PC-3 (cell line): ENCODE data around the gene EDIL3. TPM values are rescaled to one million over a fixed set of nuclear protein-coding genes. Genes with fewer than 3 reads are reported as not detected.
A peak's percentile ranks its signal among the peaks of the same experiment; 100 is the strongest.

ENCODE experiments used
- ATAC-seq: fragments of 200-7000 bp; cut with Tn5 transposase; 2 replicates; pipeline ENCODE4 v1.9.1; 2020; ENCODE audit warnings: mild to moderate bottlenecking, moderate library complexity
- BruUV-seq: library from RNA; stranded (reverse); fragments of 400-500 nt; replicated peaks from 2 replicates; lab custom pipeline; 2021; lab: Mats Ljungman, UMichigan
- CTCF ChIA-PET: fragments of 300-600 bp; sonication (Branson Sonifier 250); formaldehyde crosslinking; loops from one replicate; lab custom pipeline; 2022; ENCODE audit warnings: antibody characterized with exemption; lab: Charles Lee
- POLR2A ChIA-PET: fragments of 300-600 bp; sonication (Branson Sonifier 250); formaldehyde crosslinking; loops from one replicate; lab custom pipeline; 2022; ENCODE audit warnings: antibody characterized with exemption; ENCODE audit not compliant: unreplicated experiment; lab: Charles Lee
- DNase-seq: peaks from one replicate; pipeline ENCODE4 v3.0.0-alpha.2; 2015
- H2AFZ ChIP-seq: fragments of 300-600 bp; sonication (generic); 2 replicates; pipeline ENCODE4 v1.6.0; 2016; ENCODE audit warnings: antibody characterized with exemption, low read length
- H3F3A ChIP-seq: fragments of 300-600 bp; sonication (generic); one replicate; pipeline ENCODE4 v1.6.0; 2017; ENCODE audit warnings: antibody characterized with exemption, low read length, control low read depth, mild to moderate bottlenecking; ENCODE audit not compliant: unreplicated experiment
- H3K27ac ChIP-seq: fragments of 300-600 bp; sonication (generic); 2 replicates; pipeline ENCODE4 v1.5.1; 2016; ENCODE audit warnings: mild to moderate bottlenecking, low read length
- H3K27me3 ChIP-seq: fragments of 300-600 bp; sonication (generic); 2 replicates; pipeline ENCODE4 v1.6.1; 2016; ENCODE audit warnings: low read length, mixed read lengths
- H3K36me3 ChIP-seq: fragments of 300-600 bp; sonication (generic); 2 replicates; pipeline ENCODE4 v1.6.1; 2016; ENCODE audit warnings: low read depth, mixed run types, low read length, mixed read lengths
- H3K4me1 ChIP-seq: fragments of 300-600 bp; sonication (generic); 2 replicates; pipeline ENCODE4 v1.5.1; 2016; ENCODE audit warnings: low read length; ENCODE audit not compliant: insufficient read depth
- H3K4me2 ChIP-seq: fragments of 300-600 bp; sonication (generic); 2 replicates; pipeline ENCODE4 v1.6.0; 2016; ENCODE audit warnings: low read length
- H3K4me3 ChIP-seq: fragments of 300-600 bp; sonication (generic); 2 replicates; pipeline ENCODE4 v1.5.1; 2016; ENCODE audit warnings: mild to moderate bottlenecking, low read length, mixed read lengths
- H3K79me2 ChIP-seq: fragments of 300-600 bp; sonication (generic); 2 replicates; pipeline ENCODE4 v1.6.1; 2017; ENCODE audit warnings: low read length, mixed read lengths
- H3K9ac ChIP-seq: fragments of 300-600 bp; sonication (generic); 2 replicates; pipeline ENCODE4 v1.6.0; 2016; ENCODE audit warnings: mild to moderate bottlenecking, low read length
- H3K9me2 ChIP-seq: fragments of 300-600 bp; sonication (generic); replicated peaks from 2 replicates; pipeline ENCODE4 v1.6.1; 2016; ENCODE audit warnings: mixed run types, low read length, mixed read lengths
- H3K9me3 ChIP-seq: fragments of 300-600 bp; sonication (generic); 2 replicates; pipeline ENCODE4 v1.6.1; 2016; ENCODE audit warnings: low read length, mixed read lengths
- H4K20me1 ChIP-seq: fragments of 300-600 bp; sonication (generic); 2 replicates; pipeline ENCODE4 v1.6.1; 2016; ENCODE audit warnings: low read length, mixed read lengths
- CTCF ChIP-seq: fragments of 300-600 bp; sonication (generic); conservative IDR thresholded peaks from 2 replicates; pipeline ENCODE4 v1.5.1; 2017; ENCODE audit warnings: antibody characterized with exemption, low read depth, mild to moderate bottlenecking, low read length
- EZH2 ChIP-seq: fragments of 300-600 bp; sonication (generic); IDR thresholded peaks from one replicate; pipeline ENCODE4 v1.6.1; 2017; ENCODE audit warnings: antibody characterized with exemption, mild to moderate bottlenecking, low read length; ENCODE audit not compliant: unreplicated experiment
- EZH2phosphoT487 ChIP-seq: fragments of 300-600 bp; sonication (generic); IDR thresholded peaks from 2 replicates; pipeline ENCODE4 v1.6.1; 2018; ENCODE audit warnings: mild to moderate bottlenecking, antibody characterized with exemption, low read length, borderline replicate concordance
- intact Hi-C: fragments of 100-400 bp; cut with micrococcal nuclease; formaldehyde crosslinking; loops from 2 replicates; pipeline ENCODE4 v1.9.0; 2023
- total RNA-seq: library from RNA; depleted of rRNA; stranded (reverse); fragments of >200 nt; gene quantifications from 2 replicates; pipeline ENCODE4 v1.2.3, GENCODE V29; 2014

EDIL3 gene
- total RNA-seq, 1 experiment from 2014 or later: 13.8 TPM

GRCh38 chr5:83964271-83964670, 420.4 kb downstream of the EDIL3 start:
- POLR2A ChIA-PET: no interaction called here

GRCh38 chr5:83957188-83957587, 427.5 kb downstream of the EDIL3 start:
- Histone ChIP-seq H3K79me2 (no peaks in the 10 kb centered on the region), H3K9me3 (no peaks in the 10 kb centered on the region), H3K9ac (peak overlapping the region; percentile 66), H4K20me1 (no peaks in the 10 kb centered on the region), H3K27ac (peak overlapping the region; percentile 89), H3K4me2 (peak overlapping the region; percentile 71), H3K36me3 (no peaks in the 10 kb centered on the region), H2AFZ (no peak overlapping the region), H3K9me2 (no peaks in the 10 kb centered on the region), H3K4me3 (peak overlapping the region; percentile 32; the same call in 1 of the 2 replicates), H3F3A (peaks cover 2% of the 10 kb centered on the region), H3K27me3 (no peaks in the 10 kb centered on the region), H3K4me1 (peaks cover 36% of the 10 kb centered on the region)
- ATAC-seq (peak; percentile 63), DNase-seq (peak; percentile 71)
- no peak for TF ChIP-seq EZH2phosphoT487
- no peak for TF ChIP-seq EZH2
- TF ChIP-seq CTCF: no peak
- no TSS peak for BruUV-seq
- POLR2A ChIA-PET: no interaction called here
- intact Hi-C loops: no loop called here
- CTCF ChIA-PET: no interaction called here

More at GRCh38 chr5:83964271-83964670, 420.4 kb downstream of the EDIL3 start:
- H3K9ac ChIP-seq: no peak overlapping the region
- no peaks in the 10 kb centered on the region for H3K27me3 ChIP-seq
- H4K20me1 ChIP-seq: no peaks in the 10 kb centered on the region
- ATAC-seq (peak; percentile 86), DNase-seq (peak; percentile 60)
- peak overlapping the region; percentile 10; the same call in 1 of the 2 replicates for H3K4me2 ChIP-seq
- intact Hi-C loops: no loop called here
- H3K4me3 ChIP-seq: no peak overlapping the region
- TF ChIP-seq CTCF: no peak
- TF ChIP-seq EZH2phosphoT487: no peak
- no peak for TF ChIP-seq EZH2
- H3F3A ChIP-seq: no peaks in the 10 kb centered on the region
- no peaks in the 10 kb centered on the region for H3K9me3 ChIP-seq
- no peaks in the 10 kb centered on the region for H3K79me2 ChIP-seq
- CTCF ChIA-PET: no interaction called here
- H3K9me2 ChIP-seq: no peaks in the 10 kb centered on the region
- H3K4me1 ChIP-seq: peaks cover 12% of the 10 kb centered on the region
- no peak overlapping the region for H2AFZ ChIP-seq
- H3K36me3 ChIP-seq: no peaks in the 10 kb centered on the region
- no TSS peak for BruUV-seq
- peak overlapping the region; percentile 56 for H3K27ac ChIP-seq

- ChIA-PET POLR2A (no interaction called here), CTCF (no interaction called here)
- no peaks in the 10 kb centered on the region for H4K20me1 ChIP-seq
- 0 out of 2 replicates have a peak overlapping the region, but pooled peaks have one; percentile 11 for H2AFZ ChIP-seq
- DNase-seq (no peak), ATAC-seq (peak; percentile 7; the same call in 1 of the 2 replicates)
- peak overlapping the region; percentile 71 for H3K4me2 ChIP-seq
- peak overlapping the region; percentile 89 for H3K27ac ChIP-seq
- no peaks in the 10 kb centered on the region for H3K36me3 ChIP-seq
- no peaks in the 10 kb centered on the region for H3K79me2 ChIP-seq
- TF ChIP-seq CTCF: no peak
- TF ChIP-seq EZH2phosphoT487: no peak
- no peak for TF ChIP-seq EZH2
- no peaks in the 10 kb centered on the region for H3K9me2 ChIP-seq
- H3K4me1 ChIP-seq: peaks cover 36% of the 10 kb centered on the region
- no peaks in the 10 kb centered on the region for H3K9me3 ChIP-seq
- peak overlapping the region; percentile 66 for H3K9ac ChIP-seq
- H3F3A ChIP-seq: peaks cover 2% of the 10 kb centered on the region
- no peaks in the 10 kb centered on the region for H3K27me3 ChIP-seq
- no TSS peak for BruUV-seq
- intact Hi-C loops: no loop called here
- H3K4me3 ChIP-seq: no peak overlapping the region
These were observed 428.3 kb downstream of the EDIL3 start for GRCh38 chr5:83956386-83956785.
